Lower lobe of right lung (tissue), 2 donors: Measurements from ENCODE around the gene HABP4. TPM values are rescaled to one million over a fixed set of nuclear protein-coding genes. Genes with fewer than 3 reads are reported as not detected.

Experiments used
- ATAC-seq, 2 donors: fragments of 200-7000 bp; cut with Tn5 transposase; one replicate each; pipeline ENCODE4 v1.9.1; 2020 to 2022; ENCODE audit warnings: mild to moderate bottlenecking in 2 of 2, moderate library complexity in 2 of 2
- DNase-seq: peaks from one replicate; pipeline ENCODE4 v3.0.0-alpha.2; 2020
- H3K27ac ChIP-seq: fragments of 200-600 bp; one replicate; pipeline ENCODE4 v1.8.0; 2022
- H3K27me3 ChIP-seq: fragments of 200-600 bp; one replicate; pipeline ENCODE4 v1.8.0; 2022; ENCODE audit warnings: low read depth
- H3K36me3 ChIP-seq: fragments of 200-600 bp; one replicate; pipeline ENCODE4 v1.8.0; 2022; ENCODE audit warnings: mild to moderate bottlenecking
- H3K4me1 ChIP-seq: fragments of 200-600 bp; one replicate; pipeline ENCODE4 v1.8.0; 2022
- H3K4me3 ChIP-seq: fragments of 200-600 bp; one replicate; pipeline ENCODE4 v1.8.0; 2022; ENCODE audit warnings: mild to moderate bottlenecking
- H3K9me3 ChIP-seq: fragments of 200-600 bp; one replicate; pipeline ENCODE4 v1.8.0; 2022
- intact Hi-C: fragments of 100-400 bp; cut with DNase I; formaldehyde crosslinking; loops from one replicate; pipeline ENCODE4 v1.11.0; 2022
- total RNA-seq: library from RNA; stranded (reverse); fragmentation: NEBNext Ultra II Directional; extraction: Animal tissue kit (Norgen Biotek cat#: 25700); gene quantifications from one replicate; pipeline ENCODE4 v1.2.1, GENCODE V29; 2021
- TF ChIP-seq, protein P1 (sequence below): fragments of 200-600 bp; IDR thresholded peaks from one replicate; pipeline ENCODE4 v1.8.0; 2022; ENCODE audit warnings: antibody characterized with exemption, mild to moderate bottlenecking
- donor health status: DM: no; HTN: yes; CAD: no; lungs with severe emphysema.

HABP4 gene
- total RNA-seq, 1 donor from 2014 or later, result 9.8 TPM

- Histone ChIP-seq H3K27ac (no peak overlapping the region), H3K4me1 (peaks cover 17% of the 10 kb centered on the region), H3K36me3 (peaks cover 32% of the 10 kb centered on the region), H3K9me3 (no peaks in the 10 kb centered on the region), H3K27me3 (no peaks in the 10 kb centered on the region), H3K4me3 (no peak overlapping the region)
- TF ChIP-seq, protein P1, sequence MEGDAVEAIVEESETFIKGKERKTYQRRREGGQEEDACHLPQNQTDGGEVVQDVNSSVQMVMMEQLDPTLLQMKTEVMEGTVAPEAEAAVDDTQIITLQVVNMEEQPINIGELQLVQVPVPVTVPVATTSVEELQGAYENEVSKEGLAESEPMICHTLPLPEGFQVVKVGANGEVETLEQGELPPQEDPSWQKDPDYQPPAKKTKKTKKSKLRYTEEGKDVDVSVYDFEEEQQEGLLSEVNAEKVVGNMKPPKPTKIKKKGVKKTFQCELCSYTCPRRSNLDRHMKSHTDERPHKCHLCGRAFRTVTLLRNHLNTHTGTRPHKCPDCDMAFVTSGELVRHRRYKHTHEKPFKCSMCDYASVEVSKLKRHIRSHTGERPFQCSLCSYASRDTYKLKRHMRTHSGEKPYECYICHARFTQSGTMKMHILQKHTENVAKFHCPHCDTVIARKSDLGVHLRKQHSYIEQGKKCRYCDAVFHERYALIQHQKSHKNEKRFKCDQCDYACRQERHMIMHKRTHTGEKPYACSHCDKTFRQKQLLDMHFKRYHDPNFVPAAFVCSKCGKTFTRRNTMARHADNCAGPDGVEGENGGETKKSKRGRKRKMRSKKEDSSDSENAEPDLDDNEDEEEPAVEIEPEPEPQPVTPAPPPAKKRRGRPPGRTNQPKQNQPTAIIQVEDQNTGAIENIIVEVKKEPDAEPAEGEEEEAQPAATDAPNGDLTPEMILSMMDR, result no peak
- no peak for DNase-seq
- no peak for ATAC-seq
- intact Hi-C loops, result no loop called here
Measured at GRCh38 chr9:96484521-96484931, 34.6 kb downstream of the HABP4 start.

GRCh38 chr9:96485280-96485679 lies 35.3 kb downstream of the HABP4 start:
- no peaks in the 10 kb centered on the region for H3K9me3 ChIP-seq
- TF ChIP-seq, protein P1, result no peak
- ATAC-seq (no peak), DNase-seq (no peak)
- no peak overlapping the region for H3K27ac ChIP-seq
- peaks cover 39% of the 10 kb centered on the region for H3K36me3 ChIP-seq
- no peak overlapping the region for H3K4me3 ChIP-seq
- H3K4me1 ChIP-seq, result peaks cover 17% of the 10 kb centered on the region
- H3K27me3 ChIP-seq, result no peaks in the 10 kb centered on the region
- intact Hi-C loops, result no loop called here

- intact Hi-C loops, result no loop called here
- Histone ChIP-seq H3K4me1 (peaks cover 24% of the 10 kb centered on the region), H3K4me3 (no peak overlapping the region), H3K27me3 (no peaks in the 10 kb centered on the region), H3K27ac (peak overlapping the region; percentile 36), H3K9me3 (no peaks in the 10 kb centered on the region), H3K36me3 (peaks cover 51% of the 10 kb centered on the region)
- DNase-seq (peak; percentile 73), ATAC-seq (peak; percentile 72 to 75)
- TF ChIP-seq, protein P1, result no peak
Measured at GRCh38 chr9:96486386-96487028, 36.5 kb downstream of the HABP4 start.

DNA sequence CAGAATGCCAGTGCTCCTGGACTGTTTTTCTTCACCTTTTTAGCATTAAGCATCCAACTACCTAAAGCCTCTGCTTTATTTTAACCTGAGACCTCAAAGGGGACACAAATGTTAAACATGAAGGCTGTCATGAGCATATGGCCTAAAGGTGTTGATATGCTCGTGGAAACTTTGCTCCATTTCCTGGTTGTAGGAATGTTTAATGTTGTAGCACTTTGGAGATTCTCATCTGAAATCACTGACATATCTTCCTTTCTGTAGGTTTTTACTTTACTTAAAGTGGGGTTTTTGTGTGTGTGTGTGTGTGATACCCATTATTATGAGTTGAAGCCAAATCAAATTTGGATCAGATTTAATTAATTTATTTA lies 37.0 kb downstream of the HABP4 start:
- peaks cover 29% of the 10 kb centered on the region for H3K4me1 ChIP-seq
- H3K27me3 ChIP-seq, result no peaks in the 10 kb centered on the region
- no peak overlapping the region for H3K4me3 ChIP-seq
- H3K36me3 ChIP-seq, result peaks cover 51% of the 10 kb centered on the region
- H3K27ac ChIP-seq, result no peak overlapping the region
- intact Hi-C loops, result no loop called here
- TF ChIP-seq, protein P1, result no peak
- ATAC-seq, result no peak
- DNase-seq, result no peak
- no peaks in the 10 kb centered on the region for H3K9me3 ChIP-seq

GRCh38 chr9:96487949-96488348 lies 38.0 kb downstream of the HABP4 start:
- no peak overlapping the region for H3K4me3 ChIP-seq
- ATAC-seq (no peak), DNase-seq (no peak)
- intact Hi-C loops, result no loop called here
- peaks cover 51% of the 10 kb centered on the region for H3K36me3 ChIP-seq
- no peak overlapping the region for H3K27ac ChIP-seq
- TF ChIP-seq, protein P1, result no peak
- no peaks in the 10 kb centered on the region for H3K9me3 ChIP-seq
- H3K4me1 ChIP-seq, result peaks cover 32% of the 10 kb centered on the region
- no peaks in the 10 kb centered on the region for H3K27me3 ChIP-seq
